Measurements from ENCODE around the gene PRRG1. TPM values are rescaled to one million over a fixed set of nuclear protein-coding genes. Genes with fewer than 3 reads are reported as not detected.
"Not testable (repeated sequence)": the region's sequence is repeated elsewhere in the genome, so short reads cannot be mapped to it uniquely, and the experiment has no call there.

Gene PRRG1
- total and polyA plus RNA-seq, 2 donors from 2014 or later: 5.8 to 23.4 TPM

- H3K9me3 ChIP-seq (ENCODE audit: control insufficient read depth in 2 of 3, insufficient read depth in 1 of 3, low read length in 3 of 3); H3K9ac ChIP-seq (ENCODE audit: low read length in 3 of 3); intact Hi-C loops (cut with DNase I); H3K27me3 ChIP-seq (ENCODE audit: control insufficient read depth, insufficient read depth, low read length); H3K4me3 ChIP-seq (ENCODE audit: low read length in 3 of 3); H3K36me3 ChIP-seq (ENCODE audit: control insufficient read depth in 2 of 3, insufficient read depth in 3 of 3, low read length in 3 of 3); H3K4me1 ChIP-seq (ENCODE audit: control insufficient read depth in 2 of 3, insufficient read depth in 2 of 3, low read depth in 1 of 3, low read length in 3 of 3); DNase-seq; H3K27ac ChIP-seq (ENCODE audit: low read depth in 2 of 2, low read length in 2 of 2): not testable (repeated sequence)
- peak; percentile 76 for FAIRE-seq
These were observed 149.2 kb downstream of the PRRG1 start for GRCh38 chrX:37498323-37498722.

GRCh38 chrX:37499649-37500048 lies 150.5 kb downstream of the PRRG1 start:
- H3K27me3 ChIP-seq (ENCODE audit: control insufficient read depth, insufficient read depth, low read length); DNase-seq; H3K36me3 ChIP-seq (ENCODE audit: control insufficient read depth in 2 of 3, insufficient read depth in 3 of 3, low read length in 3 of 3); FAIRE-seq; intact Hi-C loops (cut with DNase I); H3K4me3 ChIP-seq (ENCODE audit: low read length in 3 of 3); H3K27ac ChIP-seq (ENCODE audit: low read depth in 2 of 2, low read length in 2 of 2); H3K9ac ChIP-seq (ENCODE audit: low read length in 3 of 3); H3K9me3 ChIP-seq (ENCODE audit: control insufficient read depth in 2 of 3, insufficient read depth in 1 of 3, low read length in 3 of 3); H3K4me1 ChIP-seq (ENCODE audit: control insufficient read depth in 2 of 3, insufficient read depth in 2 of 3, low read depth in 1 of 3, low read length in 3 of 3): not testable (repeated sequence)

GRCh38 chrX:37504991-37505390 lies 155.8 kb downstream of the PRRG1 start:
- H3K9me3 ChIP-seq (ENCODE audit: control insufficient read depth in 2 of 3, insufficient read depth in 1 of 3, low read length in 3 of 3): no peaks in the 10 kb centered on the region
- FAIRE-seq (no peak), DNase-seq (peak in 1 of 5 donors; percentile 61)
- H3K36me3 ChIP-seq (ENCODE audit: control insufficient read depth in 2 of 3, insufficient read depth in 3 of 3, low read length in 3 of 3): no peaks in the 10 kb centered on the region
- H3K4me3 ChIP-seq (ENCODE audit: low read length in 3 of 3): no peak overlapping the region
- no peak overlapping the region for H3K9ac ChIP-seq (ENCODE audit: low read length in 3 of 3)
- no peaks in the 10 kb centered on the region for H3K27me3 ChIP-seq (ENCODE audit: control insufficient read depth, insufficient read depth, low read length)
- no peaks in the 10 kb centered on the region for H3K4me1 ChIP-seq (ENCODE audit: control insufficient read depth in 2 of 3, insufficient read depth in 2 of 3, low read depth in 1 of 3, low read length in 3 of 3)
- TF ChIP-seq, protein P1, sequence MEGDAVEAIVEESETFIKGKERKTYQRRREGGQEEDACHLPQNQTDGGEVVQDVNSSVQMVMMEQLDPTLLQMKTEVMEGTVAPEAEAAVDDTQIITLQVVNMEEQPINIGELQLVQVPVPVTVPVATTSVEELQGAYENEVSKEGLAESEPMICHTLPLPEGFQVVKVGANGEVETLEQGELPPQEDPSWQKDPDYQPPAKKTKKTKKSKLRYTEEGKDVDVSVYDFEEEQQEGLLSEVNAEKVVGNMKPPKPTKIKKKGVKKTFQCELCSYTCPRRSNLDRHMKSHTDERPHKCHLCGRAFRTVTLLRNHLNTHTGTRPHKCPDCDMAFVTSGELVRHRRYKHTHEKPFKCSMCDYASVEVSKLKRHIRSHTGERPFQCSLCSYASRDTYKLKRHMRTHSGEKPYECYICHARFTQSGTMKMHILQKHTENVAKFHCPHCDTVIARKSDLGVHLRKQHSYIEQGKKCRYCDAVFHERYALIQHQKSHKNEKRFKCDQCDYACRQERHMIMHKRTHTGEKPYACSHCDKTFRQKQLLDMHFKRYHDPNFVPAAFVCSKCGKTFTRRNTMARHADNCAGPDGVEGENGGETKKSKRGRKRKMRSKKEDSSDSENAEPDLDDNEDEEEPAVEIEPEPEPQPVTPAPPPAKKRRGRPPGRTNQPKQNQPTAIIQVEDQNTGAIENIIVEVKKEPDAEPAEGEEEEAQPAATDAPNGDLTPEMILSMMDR (IDR thresholded peaks at IDR 0.05; ENCODE audit: borderline replicate concordance, extremely low read depth, insufficient read depth): no peak
- intact Hi-C loops (cut with DNase I): no loop called here
- no peak overlapping the region for H3K27ac ChIP-seq (ENCODE audit: low read depth in 2 of 2, low read length in 2 of 2)

Other genes starting within 250 kb of the PRRG1 start
- 0.38 TPM for gene LANCL3, start 222.3 kb downstream of the PRRG1 start, total RNA-seq
- gene LANCL3, start 222.3 kb downstream of the PRRG1 start, polyA plus RNA-seq (ENCODE audit: insufficient read depth, low read depth, low replicate concordance): 0.30 TPM